Measurements from ENCODE around the gene PSMB8.
"Not testable (repeated sequence)": the region's sequence is repeated elsewhere in the genome, so short reads cannot be mapped to it uniquely, and the experiment has no call there.

PSMB8 gene

GRCh38 chr6:32807020-32807580 lies 36.7 kb downstream of the PSMB8 start:
- Histone ChIP-seq H3K27ac (ENCODE audit: low read depth, low read length) (no peak overlapping the region), H3K36me3 (ENCODE audit: control insufficient read depth, low read length) (peaks cover 22% of the 10 kb centered on the region), H3K4me2 (ENCODE audit: low read length) (no peak overlapping the region), H3K4me1 (ENCODE audit: control insufficient read depth, low read length) (peaks cover 12% of the 10 kb centered on the region), H3K27me3 (ENCODE audit: control insufficient read depth, low read length) (no peaks in the 10 kb centered on the region), H3K4me3 (ENCODE audit: low read length) (no peak overlapping the region), H3K9me2 (replicated peaks; ENCODE audit: control insufficient read depth, low read length) (no peaks in the 10 kb centered on the region), H3K79me2 (ENCODE audit: control insufficient read depth, low read length) (no peaks in the 10 kb centered on the region), H4K20me1 (ENCODE audit: control insufficient read depth, insufficient read depth, low read depth, low read length) (no peaks in the 10 kb centered on the region), H3F3A (ENCODE audit: control insufficient read depth, insufficient read depth) (no peaks in the 10 kb centered on the region), H3K9me3 (ENCODE audit: control insufficient read depth, insufficient read depth, low read length) (no peaks in the 10 kb centered on the region)
- TF ChIP-seq CTCF (IDR thresholded peaks at IDR 0.05; ENCODE audit: low read depth, low read length, poor library complexity, severe bottlenecking), result no peak
- TF ChIP-seq EZH2phosphoT487 (IDR thresholded peaks at IDR 0.05; ENCODE audit: borderline replicate concordance, low read length), result no peak

GRCh38 chr6:32805404-32805803 lies 38.4 kb downstream of the PSMB8 start:
- H3K79me2 ChIP-seq (ENCODE audit: control insufficient read depth, low read length); H3F3A ChIP-seq (ENCODE audit: control insufficient read depth, insufficient read depth); H3K4me2 ChIP-seq (ENCODE audit: low read length); H3K27me3 ChIP-seq (ENCODE audit: control insufficient read depth, low read length); H4K20me1 ChIP-seq (ENCODE audit: control insufficient read depth, insufficient read depth, low read depth, low read length); H3K9me2 ChIP-seq (replicated peaks; ENCODE audit: control insufficient read depth, low read length); H3K4me3 ChIP-seq (ENCODE audit: low read length); H3K9me3 ChIP-seq (ENCODE audit: control insufficient read depth, insufficient read depth, low read length); H3K27ac ChIP-seq (ENCODE audit: low read depth, low read length): not testable (repeated sequence)
- Histone ChIP-seq H3K4me1 (ENCODE audit: control insufficient read depth, low read length) (peaks cover 12% of the 10 kb centered on the region), H3K36me3 (ENCODE audit: control insufficient read depth, low read length) (peaks cover 18% of the 10 kb centered on the region)

- Histone ChIP-seq H3K9me3 (ENCODE audit: control insufficient read depth, insufficient read depth, low read length) (peaks cover 2% of the 10 kb centered on the region; the same call in 1 of the 2 replicates), H3K27me3 (ENCODE audit: control insufficient read depth, low read length) (no peaks in the 10 kb centered on the region)
- no peak for TF ChIP-seq CTCF (IDR thresholded peaks at IDR 0.05; ENCODE audit: low read depth, low read length, poor library complexity, severe bottlenecking)
- no peak for TF ChIP-seq EZH2phosphoT487 (IDR thresholded peaks at IDR 0.05; ENCODE audit: borderline replicate concordance, low read length)
Observed at GRCh38 chr6:32803416-32803815, 40.4 kb downstream of the PSMB8 start.

GRCh38 chr6:32799740-32800139 lies 44.1 kb downstream of the PSMB8 start:
- peaks cover 5% of the 10 kb centered on the region; the same call in 1 of the 2 replicates for H3K9me3 ChIP-seq (ENCODE audit: control insufficient read depth, insufficient read depth, low read length)
- peak overlapping the region; percentile 54 for H3K27ac ChIP-seq (ENCODE audit: low read depth, low read length)
- peak overlapping the region; percentile 49 for H3K4me2 ChIP-seq (ENCODE audit: low read length)
- no peaks in the 10 kb centered on the region for H3F3A ChIP-seq (ENCODE audit: control insufficient read depth, insufficient read depth)
- no peaks in the 10 kb centered on the region for H3K79me2 ChIP-seq (ENCODE audit: control insufficient read depth, low read length)
- peak overlapping the region; percentile 42 for H3K4me3 ChIP-seq (ENCODE audit: low read length)
- TF ChIP-seq EZH2phosphoT487 (IDR thresholded peaks at IDR 0.05; ENCODE audit: borderline replicate concordance, low read length) (no peak), CTCF (IDR thresholded peaks at IDR 0.05; ENCODE audit: low read depth, low read length, poor library complexity, severe bottlenecking) (no peak)
- H3K27me3 ChIP-seq (ENCODE audit: control insufficient read depth, low read length), result no peaks in the 10 kb centered on the region
- no peaks in the 10 kb centered on the region for H3K36me3 ChIP-seq (ENCODE audit: control insufficient read depth, low read length)
- no peaks in the 10 kb centered on the region for H3K9me2 ChIP-seq (replicated peaks; ENCODE audit: control insufficient read depth, low read length)
- H3K4me1 ChIP-seq (ENCODE audit: control insufficient read depth, low read length), result peaks cover 49% of the 10 kb centered on the region
- H4K20me1 ChIP-seq (ENCODE audit: control insufficient read depth, insufficient read depth, low read depth, low read length), result no peaks in the 10 kb centered on the region

More at GRCh38 chr6:32803416-32803815, 40.4 kb downstream of the PSMB8 start:
- Histone ChIP-seq H3K27ac (ENCODE audit: low read depth, low read length) (no peak overlapping the region), H3F3A (ENCODE audit: control insufficient read depth, insufficient read depth) (no peaks in the 10 kb centered on the region), H3K79me2 (ENCODE audit: control insufficient read depth, low read length) (no peaks in the 10 kb centered on the region), H3K9me2 (replicated peaks; ENCODE audit: control insufficient read depth, low read length) (no peaks in the 10 kb centered on the region), H3K4me3 (ENCODE audit: low read length) (no peak overlapping the region), H3K4me2 (ENCODE audit: low read length) (no peak overlapping the region), H3K4me1 (ENCODE audit: control insufficient read depth, low read length) (peaks cover 30% of the 10 kb centered on the region), H3K36me3 (ENCODE audit: control insufficient read depth, low read length) (peaks cover 7% of the 10 kb centered on the region), H4K20me1 (ENCODE audit: control insufficient read depth, insufficient read depth, low read depth, low read length) (no peaks in the 10 kb centered on the region)

Data from DOHH2 (cell line).